ENCODE data around the gene FAM200B.

Gene FAM200B

GRCh38 chr4:15652191-15652590 lies 29.4 kb upstream of the FAM200B start:
- no peaks in the 10 kb centered on the region for H3K9me2 ChIP-seq (replicated peaks; ENCODE audit: control insufficient read depth, low read length)
- peak overlapping the region; percentile 73 for H3K4me2 ChIP-seq (ENCODE audit: low read length)
- H4K20me1 ChIP-seq (ENCODE audit: control insufficient read depth, insufficient read depth, low read depth, low read length), result peaks cover 5% of the 10 kb centered on the region
- peak overlapping the region; percentile 94 for H3K4me3 ChIP-seq (ENCODE audit: low read length)
- peaks cover 14% of the 10 kb centered on the region for H3F3A ChIP-seq (ENCODE audit: control insufficient read depth, insufficient read depth)
- H3K4me1 ChIP-seq (ENCODE audit: control insufficient read depth, low read length), result peaks cover 67% of the 10 kb centered on the region
- 0 out of 2 replicates have a peak overlapping the region, but pooled peaks have one; percentile 3 for H3K27ac ChIP-seq (ENCODE audit: low read depth, low read length)
- H3K9me3 ChIP-seq (ENCODE audit: control insufficient read depth, insufficient read depth, low read length), result no peaks in the 10 kb centered on the region
- no peak for TF ChIP-seq CTCF (IDR thresholded peaks at IDR 0.05; ENCODE audit: low read depth, low read length, poor library complexity, severe bottlenecking)
- TF ChIP-seq EZH2phosphoT487 (IDR thresholded peaks at IDR 0.05; ENCODE audit: borderline replicate concordance, low read length), result no peak
- H3K36me3 ChIP-seq (ENCODE audit: control insufficient read depth, low read length), result peaks cover 12% of the 10 kb centered on the region; the same call in 1 of the 2 replicates
- H3K27me3 ChIP-seq (ENCODE audit: control insufficient read depth, low read length), result no peaks in the 10 kb centered on the region
- H3K79me2 ChIP-seq (ENCODE audit: control insufficient read depth, low read length), result peaks cover 80% of the 10 kb centered on the region

- Histone ChIP-seq H3K27ac (ENCODE audit: low read depth, low read length) (no peak overlapping the region), H4K20me1 (ENCODE audit: control insufficient read depth, insufficient read depth, low read depth, low read length) (peaks cover 5% of the 10 kb centered on the region), H3K36me3 (ENCODE audit: control insufficient read depth, low read length) (peaks cover 17% of the 10 kb centered on the region; the same call in 1 of the 2 replicates), H3K9me2 (replicated peaks; ENCODE audit: control insufficient read depth, low read length) (no peaks in the 10 kb centered on the region), H3K4me1 (ENCODE audit: control insufficient read depth, low read length) (peaks cover 66% of the 10 kb centered on the region), H3K9me3 (ENCODE audit: control insufficient read depth, insufficient read depth, low read length) (no peaks in the 10 kb centered on the region), H3K79me2 (ENCODE audit: control insufficient read depth, low read length) (peaks cover 74% of the 10 kb centered on the region), H3K4me2 (ENCODE audit: low read length) (peak overlapping the region; percentile 73), H3K27me3 (ENCODE audit: control insufficient read depth, low read length) (no peaks in the 10 kb centered on the region), H3F3A (ENCODE audit: control insufficient read depth, insufficient read depth) (peaks cover 20% of the 10 kb centered on the region), H3K4me3 (ENCODE audit: low read length) (peak overlapping the region; percentile 94)
- no peak for TF ChIP-seq CTCF (IDR thresholded peaks at IDR 0.05; ENCODE audit: low read depth, low read length, poor library complexity, severe bottlenecking)
- no peak for TF ChIP-seq EZH2phosphoT487 (IDR thresholded peaks at IDR 0.05; ENCODE audit: borderline replicate concordance, low read length)
These were observed 28.8 kb upstream of the FAM200B start for GRCh38 chr4:15652841-15653240.

GRCh38 chr4:15653420-15653819 lies 28.2 kb upstream of the FAM200B start:
- Histone ChIP-seq H4K20me1 (ENCODE audit: control insufficient read depth, insufficient read depth, low read depth, low read length) (peaks cover 5% of the 10 kb centered on the region), H3K27me3 (ENCODE audit: control insufficient read depth, low read length) (no peaks in the 10 kb centered on the region), H3F3A (ENCODE audit: control insufficient read depth, insufficient read depth) (peaks cover 26% of the 10 kb centered on the region), H3K36me3 (ENCODE audit: control insufficient read depth, low read length) (peaks cover 22% of the 10 kb centered on the region), H3K79me2 (ENCODE audit: control insufficient read depth, low read length) (peaks cover 68% of the 10 kb centered on the region), H3K4me3 (ENCODE audit: low read length) (peak overlapping the region; percentile 94), H3K4me1 (ENCODE audit: control insufficient read depth, low read length) (peaks cover 65% of the 10 kb centered on the region), H3K27ac (ENCODE audit: low read depth, low read length) (no peak overlapping the region), H3K9me2 (replicated peaks; ENCODE audit: control insufficient read depth, low read length) (no peaks in the 10 kb centered on the region), H3K9me3 (ENCODE audit: control insufficient read depth, insufficient read depth, low read length) (no peaks in the 10 kb centered on the region), H3K4me2 (ENCODE audit: low read length) (peak overlapping the region; percentile 73)
- TF ChIP-seq EZH2phosphoT487 (IDR thresholded peaks at IDR 0.05; ENCODE audit: borderline replicate concordance, low read length) (no peak), CTCF (IDR thresholded peaks at IDR 0.05; ENCODE audit: low read depth, low read length, poor library complexity, severe bottlenecking) (no peak)
